CD14-positive monocyte (primary cell): ENCODE results near the gene TMCO4. TPM values are rescaled to one million over a fixed set of nuclear protein-coding genes. Genes with fewer than 3 reads are reported as not detected.

Source experiments
- DNase-seq, 3 donors: peaks; one replicate each; pipeline ENCODE4 v3.0.0-alpha.2; 2011 to 2022
- H2AFZ ChIP-seq: 2 replicates; pipeline ENCODE4 v1.6.0; 2012; ENCODE audit warnings: mild to moderate bottlenecking, low read depth, low read length, inconsistent platforms; ENCODE audit not compliant: insufficient read depth, poor library complexity, severe bottlenecking
- H3K27ac ChIP-seq, 2 donors: 1 replicate in 1 of 2; 2 replicates in 1 of 2; pipeline ENCODE4 v1.5.1; 2012 to 2013; ENCODE audit warnings: low read length in 2 of 2, control low read depth in 1 of 2, inconsistent platforms in 1 of 2, low read depth in 1 of 2, mild to moderate bottlenecking in 1 of 2
- H3K27me3 ChIP-seq, 2 donors: one replicate each; pipeline versions ENCODE4 v1.6.0 to v1.6.1; 2011 to 2013; ENCODE audit warnings: low read length in 2 of 2; ENCODE audit not compliant: control insufficient read depth in 2 of 2, insufficient read depth in 2 of 2
- H3K36me3 ChIP-seq, 2 donors: replicated peaks in 1 of 2; 1 replicate in 1 of 2; 2 replicates in 1 of 2; pipeline versions ENCODE4 v1.5.1 to v1.6.1; 2012 to 2013; ENCODE audit warnings: low read length in 2 of 2, control low read depth in 1 of 2, inconsistent platforms in 1 of 2, mild to moderate bottlenecking in 1 of 2; ENCODE audit not compliant: insufficient read depth in 2 of 2, control insufficient read depth in 1 of 2
- H3K4me1 ChIP-seq, 2 donors: 1 replicate in 1 of 2; 2 replicates in 1 of 2; pipeline versions ENCODE4 v1.5.1 to v1.6.1; 2012 to 2013; ENCODE audit warnings: low read length in 2 of 2, control low read depth in 1 of 2, inconsistent platforms in 1 of 2, mild to moderate bottlenecking in 1 of 2, moderate library complexity in 1 of 2; ENCODE audit not compliant: insufficient read depth in 2 of 2, control insufficient read depth in 1 of 2
- H3K4me2 ChIP-seq: replicated peaks from 2 replicates; pipeline ENCODE3; 2012; ENCODE audit warnings: low read length, moderate library complexity, mild to moderate bottlenecking; ENCODE audit not compliant: poor library complexity, severe bottlenecking; ENCODE audit errors: extremely low read depth
- H3K4me3 ChIP-seq, 3 experiments: fragments of 200-600 bp in 1 of 3; sonication (generic) in 1 of 3; replicated peaks in 1 of 3; 1 replicate in 2 of 3; 2 replicates in 1 of 3; pipeline ENCODE4 v1.5.1; 2011 to 2013; ENCODE audit warnings: low read length in 3 of 3, mild to moderate bottlenecking in 3 of 3, control low read depth in 2 of 3, low read depth in 2 of 3, inconsistent platforms in 1 of 3, moderate library complexity in 1 of 3
- H3K79me2 ChIP-seq: 2 replicates; pipeline ENCODE4 v1.6.0; 2012; ENCODE audit warnings: mild to moderate bottlenecking, control low read depth, inconsistent platforms, low read length, moderate library complexity; ENCODE audit not compliant: insufficient read depth
- H3K9ac ChIP-seq: 2 replicates; pipeline ENCODE4 v1.6.0; 2017; ENCODE audit warnings: low read length, mild to moderate bottlenecking; ENCODE audit not compliant: insufficient read depth, poor library complexity, severe bottlenecking
- H3K9me3 ChIP-seq, 2 donors: replicated peaks in 1 of 2; 1 replicate in 1 of 2; 2 replicates in 1 of 2; pipeline versions ENCODE4 v1.5.1 to v1.6.1; 2012 to 2013; ENCODE audit warnings: low read length in 2 of 2, control low read depth in 1 of 2; ENCODE audit not compliant: control insufficient read depth in 1 of 2, insufficient read depth in 1 of 2
- H4K20me1 ChIP-seq: 2 replicates; pipeline ENCODE4 v1.6.0; 2012; ENCODE audit warnings: mild to moderate bottlenecking, low read length, control low read depth, moderate library complexity; ENCODE audit not compliant: insufficient read depth
- H3K27ac Mint-ChIP-seq, 7 donors: one replicate each; pipeline ENCODE4 v1.8.0; 2020; ENCODE audit warnings: mild to moderate bottlenecking in 7 of 7, mixed read lengths in 7 of 7, moderate library complexity in 6 of 7, inconsistent platforms in 2 of 7
- H3K27me3 Mint-ChIP-seq, 3 donors: one replicate each; pipeline ENCODE4 v1.8.0; 2021 to 2022; ENCODE audit warnings: low read depth in 3 of 3, mild to moderate bottlenecking in 3 of 3, mixed read lengths in 3 of 3, moderate library complexity in 3 of 3, inconsistent platforms in 1 of 3
- H3K36me3 Mint-ChIP-seq, 2 donors: one replicate each; pipeline ENCODE4 v1.8.0; 2020; ENCODE audit warnings: mixed read lengths in 2 of 2, inconsistent platforms in 1 of 2, mild to moderate bottlenecking in 1 of 2
- H3K4me1 Mint-ChIP-seq: one replicate; pipeline ENCODE4 v1.8.0; 2020; ENCODE audit warnings: mild to moderate bottlenecking, mixed read lengths
- H3K4me3 Mint-ChIP-seq, 2 donors: one replicate each; pipeline ENCODE4 v1.8.0; 2020; ENCODE audit warnings: mild to moderate bottlenecking in 2 of 2, mixed read lengths in 2 of 2, moderate library complexity in 1 of 2
- H3K9me3 Mint-ChIP-seq, 7 donors: one replicate each; pipeline ENCODE4 v1.8.0; 2020 to 2022; ENCODE audit warnings: mixed read lengths in 7 of 7, mild to moderate bottlenecking in 6 of 7, moderate library complexity in 6 of 7, inconsistent platforms in 2 of 7
- CTCF ChIP-seq: fragments of 200-600 bp; IDR thresholded peaks from one replicate; pipeline ENCODE4 v1.8.0; 2022; ENCODE audit warnings: antibody characterized with exemption, mild to moderate bottlenecking
- WGBS: methylation state at CpG from one replicate; pipeline ENCODE4 v1.1.5; 2013; ENCODE audit warnings: missing lambda C conversion rate; ENCODE audit not compliant: insufficient coverage; 5-methylcytosine and 5-hydroxymethylcytosine counted together
- intact Hi-C, 2 donors: fragments of 100-400 bp; cut with micrococcal nuclease; formaldehyde crosslinking; loops; one replicate each; pipeline versions ENCODE4 v1.15.0 to v1.15.1; 2023
- polyA plus RNA-seq, 3 donors: library from polyadenylated mRNA; depleted of rRNA in 1 of 3; unstranded in 2 of 3; stranded (reverse) in 1 of 3; fragments of 300-500 nt in 2 of 3; fragments of >200 nt in 1 of 3; fragmentation: Illumina TruSeq in 2 of 3; gene quantifications; 1 replicate in 2 of 3; 2 replicates in 1 of 3; pipeline ENCODE4 v1.2.3, GENCODE V29; 2012 to 2021

TMCO4 gene
- polyA plus RNA-seq, 3 donors, result 6.9 to 10.1 (median 7.9) TPM

GRCh38 chr1:19804831-19805251 is 5.1 kb upstream of the TMCO4 start:
- Histone ChIP-seq H4K20me1 (no peaks in the 10 kb centered on the region), H3K9me3 (no peaks in the 10 kb centered on the region), H3K9ac (no peak overlapping the region), H3K27ac (no peak overlapping the region), H3K79me2 (no peaks in the 10 kb centered on the region), H3K27me3 (peaks cover 0 to 3% of the 10 kb centered on the region in 2 donors), H3K4me1 (peaks cover 2 to 9% of the 10 kb centered on the region in 2 donors), H3K4me2 (no peak overlapping the region), H3K4me3 (no peak overlapping the region), H2AFZ (no peak overlapping the region), H3K36me3 (no peaks in the 10 kb centered on the region)
- no peak for DNase-seq
- Mint-ChIP-seq H3K4me3 (no peak overlapping the region), H3K27ac (no peak overlapping the region), H3K27me3 (peaks cover 2 to 13% (median 7%) of the 10 kb centered on the region in 3 donors), H3K4me1 (peaks cover 8% of the 10 kb centered on the region), H3K36me3 (no peaks in the 10 kb centered on the region), H3K9me3 (peaks cover 0 to 5% (median 0%) of the 10 kb centered on the region in 7 donors)
- intact Hi-C loops, result no loop called here
- 89% methylated on average over 3 of the region's 6 CpGs for WGBS
- TF ChIP-seq CTCF, result no peak

- no peak overlapping the region for H3K4me3 Mint-ChIP-seq
- H3K27ac ChIP-seq, result no peak overlapping the region
- peaks cover 0 to 5% (median 0%) of the 10 kb centered on the region in 7 donors for H3K9me3 Mint-ChIP-seq
These were observed 2.6 kb upstream of the TMCO4 start for GRCh38 chr1:19802269-19802668.

More at GRCh38 chr1:19802269-19802668, 2.6 kb upstream of the TMCO4 start:
- intact Hi-C loops, result no loop called here
- H3K79me2 ChIP-seq, result peaks cover 4% of the 10 kb centered on the region
- peaks cover 8 to 17% of the 10 kb centered on the region in 2 donors for H3K4me1 ChIP-seq
- H3K36me3 ChIP-seq, result no peaks in the 10 kb centered on the region
- DNase-seq, result no peak
- 89% methylated on average over 7 of the region's 7 CpGs for whole genome bisulfite sequencing
- no peak overlapping the region for H2AFZ ChIP-seq
- peaks cover 0 to 3% of the 10 kb centered on the region in 2 donors for H3K27me3 ChIP-seq
- peak overlapping the region in 1 of 7 donors; percentile 15 for H3K27ac Mint-ChIP-seq
- H3K4me1 Mint-ChIP-seq, result peaks cover 22% of the 10 kb centered on the region
- no peaks in the 10 kb centered on the region for H3K9me3 ChIP-seq
- H4K20me1 ChIP-seq, result no peaks in the 10 kb centered on the region
- H3K9ac ChIP-seq, result no peak overlapping the region
- no peak for TF ChIP-seq CTCF
- peaks cover under 1 to 2% of the 10 kb centered on the region in 2 donors for H3K36me3 Mint-ChIP-seq
- peaks cover 0 to 10% (median 5%) of the 10 kb centered on the region in 3 donors for H3K27me3 Mint-ChIP-seq
- H3K4me2 ChIP-seq, result no peak overlapping the region
- H3K4me3 ChIP-seq, result no peak overlapping the region
